Measurements from ENCODE around the gene METTL6. TPM values are rescaled to one million over a fixed set of nuclear protein-coding genes. Genes with fewer than 3 reads are reported as not detected.

The METTL6 gene
- total and polyA plus RNA-seq, 10 of the 15 experiments (the other 5 are each of a cell fraction or from before 2014, with no cell fraction given): 13.8 to 29.6 (median 20.8) TPM

GRCh38 chr3:15462451-15462850 is 35.1 kb upstream of the METTL6 start:
- ChIA-PET CTCF (no interaction called here), SMC1A (ENCODE audit: uncharacterized antibody, unreplicated experiment) (interaction anchor here (1.2 kb wide), 1 partner anchor 32 kb away, joined by 3 read pairs; no protein-coding TSS in a partner anchor), POLR2A (interaction anchor here (1.1 kb wide), 1 partner anchor 19 kb away, joined by 3 read pairs; no protein-coding TSS in a partner anchor), RAD21 (ENCODE audit: unreplicated experiment) (no interaction called here)
- H3K4me2 ChIP-seq (ENCODE audit: control insufficient read depth, insufficient read depth): no peak overlapping the region
- H3K27me3 ChIP-seq (replicated peaks in 1 of 2; ENCODE audit: control insufficient read depth in 2 of 2, insufficient read depth in 2 of 2, low read length in 1 of 2): no peaks in the 10 kb centered on the region
- FAIRE-seq (no peak), DNase-seq (ENCODE audit: low read depth, low spot score) (no peak), ATAC-seq (no peak)
- in situ Hi-C loops (cut with MboI): no loop called here
- H3K36me3 ChIP-seq (ENCODE audit: control insufficient read depth in 2 of 2, insufficient read depth in 2 of 2, low read length in 1 of 2): no peaks in the 10 kb centered on the region
- H3K4me1 ChIP-seq (ENCODE audit: control insufficient read depth, insufficient read depth, low read length): no peaks in the 10 kb centered on the region; the same call in 1 of the 2 replicates
- no peak for TF ChIP-seq BMI1 (IDR thresholded peaks at IDR 0.05; ENCODE audit: borderline replicate concordance)
- TF ChIP-seq IRF3 (IDR thresholded peaks at IDR 0.05): no peak
- TF ChIP-seq CEBPZ (IDR thresholded peaks at IDR 0.05; ENCODE audit: low read depth, low read length): no peak
- TF ChIP-seq STAT1 (conservative IDR thresholded peaks at IDR 0.05): no peak
- TF ChIP-seq MYC (IDR thresholded peaks at IDR 0.05; ENCODE audit: insufficient read depth, insufficient read length, insufficient replicate concordance, low read length, severe bottlenecking): no peak
- no peak overlapping the region for H3K27ac ChIP-seq (ENCODE audit: control insufficient read depth, insufficient read depth)
- no peaks in the 10 kb centered on the region for H4K20me1 ChIP-seq (ENCODE audit: control insufficient read depth, insufficient read depth)
- H2AFZ ChIP-seq (ENCODE audit: control insufficient read depth, low read depth, low read length): no peak overlapping the region
- H3K9ac ChIP-seq (ENCODE audit: control insufficient read depth, insufficient read depth, low read length): no peak overlapping the region
- H3K9me3 ChIP-seq (replicated peaks; ENCODE audit: control insufficient read depth, insufficient read depth, low read length): no peaks in the 10 kb centered on the region
- no peaks in the 10 kb centered on the region for H3K79me2 ChIP-seq (ENCODE audit: control insufficient read depth, insufficient read depth, low read length)
- no TSS peak for BruUV-seq (replicated peaks)
- H3K4me3 ChIP-seq: no peak overlapping the region
- 50% methylated on average over 5 of the region's 5 CpGs for WGBS (ENCODE audit: insufficient coverage, insufficient replicate concordance, low lambda C conversion rate, missing lambda C conversion rate)
- intact Hi-C loops (cut with micrococcal nuclease; ENCODE audit: unreplicated experiment): no loop called here
